Measurements from ENCODE around the gene CACNB2. TPM values are rescaled to one million over a fixed set of nuclear protein-coding genes. Genes with fewer than 3 reads are reported as not detected.

Gene CACNB2
- total RNA-seq, 2 donors from 2014 or later = 1.9 to 4.6 TPM

- no peaks in the 10 kb centered on the region for H3K36me3 ChIP-seq (ENCODE audit: control insufficient read depth, insufficient read depth, low read length)
- Mint-ChIP-seq H3K36me3 (ENCODE audit: low read depth) (no peaks in the 10 kb centered on the region), H3K4me1 (no peaks in the 10 kb centered on the region), H3K4me3 (no peak overlapping the region), H3K27me3 (ENCODE audit: insufficient read depth) (no peaks in the 10 kb centered on the region), H3K27ac (no peak overlapping the region), H3K9me3 (no peaks in the 10 kb centered on the region)
- H3K27ac ChIP-seq (ENCODE audit: low read depth, low read length) = no peak overlapping the region
- no peaks in the 10 kb centered on the region for H3K4me1 ChIP-seq (ENCODE audit: control insufficient read depth, insufficient read depth, low read length)
- no peaks in the 10 kb centered on the region for H3K9me3 ChIP-seq (ENCODE audit: control insufficient read depth, low read length)
- no peaks in the 10 kb centered on the region for H3K27me3 ChIP-seq (ENCODE audit: control insufficient read depth, insufficient read depth, low read length, poor library complexity, severe bottlenecking)
- TF ChIP-seq CTCF (conservative IDR thresholded peaks at IDR 0.05) = no peak
- DNase-seq = no peak
- H3K4me3 ChIP-seq (ENCODE audit: low read length) = no peak overlapping the region
- no peak overlapping the region for H3K9ac ChIP-seq (ENCODE audit: extremely low read depth, low read length, poor library complexity, severe bottlenecking)
- 97 to 100% methylated on average over 3 to 5 of the region's 5 CpGs for WGBS, 2 experiments (ENCODE audit: insufficient coverage in 1 of 2, insufficient read length in 1 of 2)
Observed at GRCh38 chr10:18463673-18464211, 323.5 kb downstream of the CACNB2 start.

- H3K9me3 ChIP-seq (ENCODE audit: control insufficient read depth, low read length) = no peaks in the 10 kb centered on the region
- H3K4me3 ChIP-seq (ENCODE audit: low read length) = no peak overlapping the region
- no peaks in the 10 kb centered on the region for H3K27me3 ChIP-seq (ENCODE audit: control insufficient read depth, insufficient read depth, low read length, poor library complexity, severe bottlenecking)
- no peaks in the 10 kb centered on the region for H3K4me1 ChIP-seq (ENCODE audit: control insufficient read depth, insufficient read depth, low read length)
- no peak for DNase-seq
- no peak overlapping the region for H3K27ac ChIP-seq (ENCODE audit: low read depth, low read length)
- H3K27ac Mint-ChIP-seq = no peak overlapping the region
- 92% methylated on average over 1 of the region's 2 CpGs; no CpG with 5 or more reads in 1 of the 2 experiments for WGBS, 2 experiments (ENCODE audit: insufficient coverage in 1 of 2, insufficient read length in 1 of 2)
- H3K4me1 Mint-ChIP-seq = no peaks in the 10 kb centered on the region
- H3K36me3 ChIP-seq (ENCODE audit: control insufficient read depth, insufficient read depth, low read length) = no peaks in the 10 kb centered on the region
- no peaks in the 10 kb centered on the region for H3K9me3 Mint-ChIP-seq
- H3K9ac ChIP-seq (ENCODE audit: extremely low read depth, low read length, poor library complexity, severe bottlenecking) = no peak overlapping the region
- no peaks in the 10 kb centered on the region for H3K27me3 Mint-ChIP-seq (ENCODE audit: insufficient read depth)
- no peak overlapping the region for H3K4me3 Mint-ChIP-seq
- no peak for TF ChIP-seq CTCF (conservative IDR thresholded peaks at IDR 0.05)
- H3K36me3 Mint-ChIP-seq (ENCODE audit: low read depth) = no peaks in the 10 kb centered on the region
Observed at GRCh38 chr10:18469125-18469524, 328.9 kb downstream of the CACNB2 start.

- TF ChIP-seq CTCF (conservative IDR thresholded peaks at IDR 0.05) = peak; percentile 47
- H3K4me3 Mint-ChIP-seq = no peak overlapping the region
- no peak overlapping the region for H3K27ac ChIP-seq (ENCODE audit: low read depth, low read length)
- H3K9me3 Mint-ChIP-seq = no peaks in the 10 kb centered on the region
- peak; percentile 50 for DNase-seq
- WGBS, 2 experiments (ENCODE audit: insufficient coverage in 1 of 2, insufficient read length in 1 of 2) = 89 to 90% methylated on average over 4 to 5 of the region's 5 CpGs
- no peak overlapping the region for H3K4me3 ChIP-seq (ENCODE audit: low read length)
- no peaks in the 10 kb centered on the region for H3K9me3 ChIP-seq (ENCODE audit: control insufficient read depth, low read length)
- no peaks in the 10 kb centered on the region for H3K36me3 Mint-ChIP-seq (ENCODE audit: low read depth)
- H3K27ac Mint-ChIP-seq = no peak overlapping the region
- H3K9ac ChIP-seq (ENCODE audit: extremely low read depth, low read length, poor library complexity, severe bottlenecking) = no peak overlapping the region
- H3K4me1 Mint-ChIP-seq = no peaks in the 10 kb centered on the region
- peaks cover 8% of the 10 kb centered on the region for H3K27me3 ChIP-seq (ENCODE audit: control insufficient read depth, insufficient read depth, low read length, poor library complexity, severe bottlenecking)
- no peaks in the 10 kb centered on the region for H3K4me1 ChIP-seq (ENCODE audit: control insufficient read depth, insufficient read depth, low read length)
- H3K36me3 ChIP-seq (ENCODE audit: control insufficient read depth, insufficient read depth, low read length) = no peaks in the 10 kb centered on the region
- no peaks in the 10 kb centered on the region for H3K27me3 Mint-ChIP-seq (ENCODE audit: insufficient read depth)
Observed at GRCh38 chr10:18472977-18473376, 332.8 kb downstream of the CACNB2 start.

All from endodermal cell (in vitro differentiated cells).